B cell (primary cell): ENCODE measurements around the gene ABLIM1.

Source experiments
- CTCF ChIP-seq: fragments of 200-600 bp; IDR thresholded peaks from one replicate; pipeline ENCODE4 v1.8.0; 2022; ENCODE audit warnings: antibody characterized with exemption, mild to moderate bottlenecking
- EZH2 ChIP-seq: IDR thresholded peaks from 2 replicates; pipeline ENCODE4 v1.6.1; 2012; ENCODE audit warnings: borderline replicate concordance, low read depth, mild to moderate bottlenecking, moderate library complexity, low read length; ENCODE audit not compliant: insufficient read depth, poor library complexity, severe bottlenecking

DNA sequence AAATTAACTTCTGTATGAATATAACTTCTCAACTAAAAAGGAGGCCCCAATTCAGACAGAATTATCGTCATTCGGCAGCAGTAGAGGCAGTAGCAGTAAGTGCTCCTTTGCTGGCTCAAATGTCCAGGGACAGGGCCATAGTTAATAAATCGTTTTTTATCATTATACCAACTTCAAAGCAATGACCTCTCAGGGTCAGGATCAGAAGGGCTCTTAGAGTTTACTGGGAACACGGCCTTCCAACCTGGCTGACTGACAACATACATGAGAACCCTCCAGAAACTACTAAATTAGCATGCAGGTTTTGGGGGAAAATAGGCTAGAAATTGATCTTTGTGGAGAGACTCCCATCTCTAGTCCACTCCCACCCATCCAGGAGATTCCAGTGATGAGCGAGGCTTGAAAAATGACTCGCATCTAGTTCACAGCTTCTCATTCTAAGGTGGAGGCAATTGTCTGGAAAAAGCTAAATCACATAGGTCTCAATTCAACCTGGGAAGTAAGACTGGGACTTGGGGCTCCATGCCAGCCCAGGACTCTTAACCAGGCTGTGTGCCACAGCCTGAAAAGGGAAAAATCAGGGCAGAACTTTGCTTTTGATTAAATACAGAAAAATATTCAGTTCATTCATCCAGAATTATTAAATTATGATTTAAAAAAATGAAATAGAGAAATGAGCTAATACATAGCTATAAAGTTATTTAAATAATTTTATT lies 84.6 kb downstream of the ABLIM1 start:
- no peak for TF ChIP-seq CTCF
- no peak for TF ChIP-seq EZH2
